Measurements from ENCODE around the gene DLG1. TPM values are rescaled to one million over a fixed set of nuclear protein-coding genes. Genes with fewer than 3 reads are reported as not detected.

The DLG1 gene
- total and polyA plus RNA-seq, 2 experiments from 2014 or later, result 27.6 to 98.0 TPM

GRCh38 chr3:197009532-197010019, 288.8 kb downstream of the DLG1 start:
- Histone ChIP-seq H3K4me3 (no peak overlapping the region), H3K27me3 (ENCODE audit: insufficient read depth) (peaks cover 9% of the 10 kb centered on the region), H3K36me3 (ENCODE audit: insufficient read depth) (no peaks in the 10 kb centered on the region), H3F3A (replicated peaks; ENCODE audit: low read depth) (no peaks in the 10 kb centered on the region), H3K9me2 (ENCODE audit: insufficient read depth) (no peaks in the 10 kb centered on the region), H2AFZ (no peak overlapping the region), H3K4me2 (no peak overlapping the region), H3K4me1 (ENCODE audit: insufficient read depth) (no peaks in the 10 kb centered on the region), H4K20me1 (replicated peaks; ENCODE audit: insufficient read depth) (no peaks in the 10 kb centered on the region), H3K79me2 (replicated peaks; ENCODE audit: insufficient read depth) (no peaks in the 10 kb centered on the region), H3K27ac (ENCODE audit: low read depth) (no peak overlapping the region)
- TF ChIP-seq ZNF462 (CRISPR knock-in tag; IDR thresholded peaks at IDR 0.05) (no peak), STAT1 (IDR thresholded peaks at IDR 0.05; ENCODE audit: unreplicated experiment) (no peak), REST (IDR thresholded peaks at IDR 0.05; ENCODE audit: unreplicated experiment) (no peak), POLR2AphosphoS5 (IDR thresholded peaks at IDR 0.05; ENCODE audit: low read depth) (no peak), ZNF331 (CRISPR knock-in tag; IDR thresholded peaks at IDR 0.05; ENCODE audit: low read depth) (no peak), JUNB (IDR thresholded peaks at IDR 0.05; ENCODE audit: unreplicated experiment) (no peak), ZNF114 (CRISPR knock-in tag; IDR thresholded peaks at IDR 0.05) (no peak), EZH2 (IDR thresholded peaks at IDR 0.05; ENCODE audit: low read depth, unreplicated experiment) (no peak), CTCF (conservative IDR thresholded peaks at IDR 0.05; ENCODE audit: low read depth in 2 of 2) (no peak), ETS1 (IDR thresholded peaks at IDR 0.05) (no peak), CREB1 (CRISPR knock-in tag; IDR thresholded peaks at IDR 0.05; ENCODE audit: low read depth) (no peak), NANOG (IDR thresholded peaks at IDR 0.05; ENCODE audit: borderline replicate concordance) (no peak), EZH2phosphoT487 (IDR thresholded peaks at IDR 0.05; ENCODE audit: unreplicated experiment) (no peak)
- Mint-ChIP-seq H3K4me1 (peaks cover under 1% of the 10 kb centered on the region), H3K27me3 (ENCODE audit: insufficient read depth, low read depth, poor library complexity) (peaks cover 14% of the 10 kb centered on the region), H3K4me3 (no peak overlapping the region), H3K9me3 (peaks cover 3% of the 10 kb centered on the region; the same call in 2 of the 3 replicates), H3K36me3 (ENCODE audit: low read depth) (peaks cover 4% of the 10 kb centered on the region; the same call in 1 of the 3 replicates), H3K27ac (no peak overlapping the region)
- no peak for DNase-seq (ENCODE audit: low spot score)
- ATAC-seq, result no peak
